Large intestine (tissue), 3 donors: ENCODE results near the gene PARP1. TPM values are rescaled to one million over a fixed set of nuclear protein-coding genes. Genes with fewer than 3 reads are reported as not detected.
"Not testable (repeated sequence)": the region's sequence is repeated elsewhere in the genome, so short reads cannot be mapped to it uniquely, and the experiment has no call there.

Experiments
- DNase-seq, 2 donors: peaks; one replicate each; pipeline versions ENCODE4 v3.0.0 to v3.0.0-alpha.2; 2013
- H3K27ac ChIP-seq: one replicate; pipeline ENCODE4 v1.5.1; 2013; ENCODE audit warnings: low read length
- H3K27me3 ChIP-seq: 2 replicates; pipeline ENCODE4 v1.6.1; 2013; ENCODE audit warnings: low read length; ENCODE audit not compliant: control insufficient read depth, insufficient read depth
- H3K36me3 ChIP-seq: 2 replicates; pipeline ENCODE4 v1.6.1; 2013; ENCODE audit warnings: low read length; ENCODE audit not compliant: control insufficient read depth, insufficient read depth
- H3K4me1 ChIP-seq: one replicate; pipeline ENCODE4 v1.6.1; 2013; ENCODE audit warnings: low read length; ENCODE audit not compliant: control insufficient read depth, insufficient read depth
- H3K4me3 ChIP-seq: one replicate; pipeline ENCODE4 v1.5.1; 2013; ENCODE audit warnings: low read length
- H3K9me3 ChIP-seq: one replicate; pipeline ENCODE4 v1.6.1; 2013; ENCODE audit warnings: mild to moderate bottlenecking, low read depth, low read length, moderate library complexity; ENCODE audit not compliant: control insufficient read depth
- WGBS: methylation state at CpG from one replicate; pipeline ENCODE4 v1.1.5; 2013; ENCODE audit warnings: low lambda C conversion rate; ENCODE audit not compliant: insufficient coverage; 5-methylcytosine and 5-hydroxymethylcytosine counted together
- polyA plus RNA-seq: library from polyadenylated mRNA; unstranded; fragments of 120-200 nt; gene quantifications from one replicate; pipeline ENCODE4 v1.2.1, GENCODE V29; 2013

Gene PARP1
- polyA plus RNA-seq, 1 donor = 63.0 TPM

DNA sequence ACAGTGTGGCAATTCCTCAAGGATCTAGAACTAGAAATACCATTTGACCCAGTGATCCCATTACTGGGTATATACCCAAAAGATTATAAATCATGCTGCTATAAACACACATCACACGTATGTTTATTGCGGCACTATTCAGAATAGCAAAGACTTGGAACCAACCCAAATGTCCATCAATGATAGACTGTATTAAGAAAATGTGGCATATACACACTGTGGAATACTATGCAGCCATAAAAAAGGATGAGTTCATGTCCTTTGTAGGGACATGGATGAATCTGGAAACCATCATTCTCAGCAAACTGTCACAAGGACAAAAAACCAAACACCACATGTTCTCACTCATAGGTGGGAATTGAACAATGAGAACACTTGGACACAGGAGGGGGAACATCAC, 24.0 kb upstream of the PARP1 start:
- WGBS = no CpG with 5 or more reads among the region's 2 CpGs
- not testable (repeated sequence) for DNase-seq, H3K27ac ChIP-seq, H3K4me3 ChIP-seq, H3K9me3 ChIP-seq, H3K36me3 ChIP-seq, H3K4me1 ChIP-seq
- peaks cover 21% of the 10 kb centered on the region for H3K27me3 ChIP-seq

DNA sequence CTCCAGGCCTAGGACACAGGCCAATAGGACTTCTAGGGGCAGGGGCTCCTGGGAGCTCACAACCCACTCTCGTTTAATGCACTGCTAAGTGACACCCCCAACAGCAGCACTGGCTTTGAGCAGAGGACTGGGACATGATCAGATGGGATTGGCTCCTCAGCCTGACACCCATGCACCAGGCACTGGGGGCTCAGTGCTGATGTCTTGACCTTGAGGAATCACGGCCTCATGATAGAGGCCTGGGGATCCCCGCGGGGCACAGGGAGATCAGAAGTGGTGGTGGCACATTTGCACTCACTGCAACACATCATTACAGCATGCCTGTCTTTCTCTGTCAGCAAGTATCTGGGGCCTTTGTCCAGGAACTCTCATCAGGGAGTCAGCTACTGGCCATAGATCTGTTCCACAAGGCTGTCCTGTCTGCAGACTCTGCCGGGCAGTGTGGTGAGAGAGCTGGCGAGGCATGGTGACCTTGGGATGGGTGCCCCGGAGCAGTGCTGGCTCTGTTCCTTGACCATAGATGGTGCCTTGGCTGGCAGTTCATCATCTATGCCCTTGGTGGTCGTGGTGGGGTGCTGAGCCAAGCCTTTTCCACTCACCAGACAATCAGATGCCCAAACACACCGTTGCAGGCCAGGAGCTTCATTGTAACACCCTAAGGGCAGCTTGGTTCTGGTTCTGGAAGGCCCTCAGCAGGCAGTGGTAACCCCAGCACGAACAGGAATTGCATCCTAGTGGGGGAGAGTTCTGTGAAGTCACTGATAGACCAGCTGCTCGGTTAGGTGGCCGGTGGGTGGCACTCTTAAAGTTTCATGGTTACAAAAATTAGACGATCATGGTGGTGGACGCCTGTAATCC, 22.2 kb upstream of the PARP1 start:
- peaks cover 13% of the 10 kb centered on the region for H3K27me3 ChIP-seq
- no peak overlapping the region for H3K4me3 ChIP-seq
- H3K36me3 ChIP-seq = no peaks in the 10 kb centered on the region
- H3K9me3 ChIP-seq = no peaks in the 10 kb centered on the region
- no peaks in the 10 kb centered on the region for H3K4me1 ChIP-seq
- no peak for DNase-seq
- no peak overlapping the region for H3K27ac ChIP-seq
- WGBS = no CpG with 5 or more reads among the region's 14 CpGs

- no peak overlapping the region for H3K27ac ChIP-seq
- no peaks in the 10 kb centered on the region for H3K4me1 ChIP-seq
- WGBS = 30% methylated on average over 2 of the region's 12 CpGs
- H3K4me3 ChIP-seq = no peak overlapping the region
- no peaks in the 10 kb centered on the region for H3K9me3 ChIP-seq
- peaks cover 21% of the 10 kb centered on the region for H3K27me3 ChIP-seq
- H3K36me3 ChIP-seq = no peaks in the 10 kb centered on the region
- no peak for DNase-seq
Observed at GRCh38 chr1:226428791-226429461, 21.0 kb upstream of the PARP1 start.

DNA sequence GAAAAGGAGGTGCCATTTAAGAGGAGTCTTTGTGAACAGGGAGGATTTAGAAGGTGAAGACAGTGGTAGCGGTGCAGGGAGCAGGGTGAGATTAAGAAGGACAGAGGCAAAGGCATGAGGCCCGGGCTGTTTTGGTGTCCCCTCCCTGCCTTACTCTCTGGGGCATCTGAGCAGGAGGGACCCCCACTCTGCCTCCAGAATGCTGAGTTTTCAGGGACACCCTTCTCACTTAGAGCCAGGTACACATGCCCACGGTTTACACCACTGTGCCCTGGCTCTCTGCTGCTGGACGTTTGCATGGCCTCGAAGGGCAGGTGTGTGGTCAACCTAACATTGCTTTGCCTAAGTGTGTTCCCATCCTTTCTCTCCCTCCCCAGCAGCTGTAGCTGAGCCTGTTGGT, 20.5 kb upstream of the PARP1 start:
- no CpG with 5 or more reads among the region's 5 CpGs for WGBS
- H3K9me3 ChIP-seq = no peaks in the 10 kb centered on the region
- peaks cover 21% of the 10 kb centered on the region for H3K27me3 ChIP-seq
- H3K4me3 ChIP-seq = no peak overlapping the region
- no peak overlapping the region for H3K27ac ChIP-seq
- no peaks in the 10 kb centered on the region for H3K4me1 ChIP-seq
- DNase-seq = no peak
- H3K36me3 ChIP-seq = no peaks in the 10 kb centered on the region

DNA sequence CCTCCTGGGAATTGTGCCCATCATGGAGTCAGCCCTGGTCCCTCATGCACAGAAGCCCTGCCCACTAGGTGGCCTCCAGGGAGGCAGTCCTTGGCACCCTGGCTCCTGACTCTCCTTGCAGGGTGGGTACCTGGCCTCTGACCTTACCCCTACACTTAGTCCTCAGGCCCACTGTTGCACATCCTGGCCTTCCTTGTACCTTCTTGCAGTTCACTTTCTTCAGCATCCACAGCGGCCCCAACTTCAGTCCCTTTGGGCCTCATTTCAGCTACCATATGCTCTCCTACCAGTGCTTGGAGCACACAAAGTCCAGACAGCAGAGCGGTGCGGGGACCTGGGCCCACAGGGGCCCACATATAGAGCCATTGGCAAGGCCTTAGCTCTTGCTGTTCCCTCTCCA, 19.2 kb upstream of the PARP1 start:
- Histone ChIP-seq H3K27ac (no peak overlapping the region), H3K4me1 (no peaks in the 10 kb centered on the region), H3K36me3 (no peaks in the 10 kb centered on the region), H3K27me3 (peaks cover 17% of the 10 kb centered on the region), H3K4me3 (no peak overlapping the region), H3K9me3 (no peaks in the 10 kb centered on the region)
- no peak for DNase-seq
- WGBS = no CpG with 5 or more reads among the region's 3 CpGs

DNA sequence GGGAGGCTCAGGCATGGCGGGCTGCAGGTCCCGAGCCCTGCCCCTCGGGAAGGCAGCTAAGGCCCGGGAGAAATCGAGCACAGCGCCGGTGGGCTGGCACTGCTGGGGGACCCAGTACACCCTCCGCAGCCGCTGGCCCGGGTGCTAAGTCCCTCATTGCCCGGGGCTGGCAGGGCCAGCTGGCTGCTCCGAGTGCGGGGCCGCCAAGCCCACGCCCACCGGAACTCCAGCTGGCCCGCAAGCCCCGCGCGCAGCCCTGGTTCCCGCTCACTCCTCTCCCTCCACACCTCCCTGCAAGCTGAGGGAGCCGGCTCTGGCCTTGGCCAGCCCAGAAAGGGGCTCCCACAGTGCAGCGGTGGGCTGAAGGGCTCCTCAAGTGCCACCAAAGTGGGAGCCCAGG, 18.5 kb upstream of the PARP1 start:
- H3K27me3 ChIP-seq = peaks cover 17% of the 10 kb centered on the region
- not testable (repeated sequence) for H3K4me3 ChIP-seq, H3K36me3 ChIP-seq, DNase-seq, H3K9me3 ChIP-seq, H3K4me1 ChIP-seq, H3K27ac ChIP-seq
- WGBS = no CpG with 5 or more reads among the region's 23 CpGs

- no peak for DNase-seq
- WGBS = 100% methylated on average over 1 of the region's 24 CpGs
- Histone ChIP-seq H3K27me3 (peaks cover 17% of the 10 kb centered on the region), H3K9me3 (no peaks in the 10 kb centered on the region), H3K4me1 (no peaks in the 10 kb centered on the region), H3K27ac (no peak overlapping the region), H3K36me3 (no peaks in the 10 kb centered on the region), H3K4me3 (no peak overlapping the region)
Observed at GRCh38 chr1:226425431-226426031, 17.6 kb upstream of the PARP1 start.

GRCh38 chr1:226425004-226425378, 17.1 kb upstream of the PARP1 start:
- no peak for DNase-seq
- Histone ChIP-seq H3K9me3 (no peaks in the 10 kb centered on the region), H3K27ac (no peak overlapping the region), H3K4me1 (no peaks in the 10 kb centered on the region), H3K27me3 (peaks cover 17% of the 10 kb centered on the region), H3K4me3 (no peak overlapping the region), H3K36me3 (no peaks in the 10 kb centered on the region)
- WGBS = 40% methylated on average over 1 of the region's 2 CpGs

DNA sequence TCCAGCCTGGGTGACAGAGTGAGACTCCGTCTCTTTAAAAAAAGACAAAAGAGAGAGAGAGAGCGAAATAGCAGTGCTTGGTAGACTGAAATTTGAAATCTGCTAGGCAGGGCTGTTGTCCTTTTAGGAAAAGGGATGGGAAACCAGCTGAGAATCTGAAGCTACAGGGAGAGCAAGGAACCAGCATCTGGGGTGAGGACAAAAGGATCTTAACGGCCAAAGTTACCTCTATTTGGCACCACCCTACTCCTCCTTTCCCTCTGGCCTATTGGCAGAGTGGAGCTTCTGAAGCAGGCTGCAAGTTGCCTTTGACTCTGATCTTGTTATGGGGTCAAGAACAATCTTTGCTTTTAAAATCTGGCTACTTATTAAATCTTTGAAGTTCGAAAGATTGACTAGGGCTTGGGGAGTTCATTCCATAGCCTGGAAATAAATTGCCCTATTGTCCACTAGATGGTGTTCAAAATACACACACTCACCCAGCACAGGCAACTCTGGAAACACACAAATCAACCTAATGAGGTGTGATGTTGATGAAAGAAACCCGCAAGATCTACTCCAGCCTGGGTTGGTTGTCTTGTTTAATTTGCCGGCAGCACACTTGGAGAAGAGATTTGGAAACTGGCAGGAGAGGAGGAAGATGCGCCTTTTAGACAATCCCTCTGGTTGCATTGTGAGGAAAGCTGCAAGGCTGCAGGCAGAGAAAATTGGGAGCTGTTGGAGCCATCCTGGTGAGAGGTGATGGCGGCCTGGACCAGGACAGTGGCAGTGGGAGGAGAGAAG, 16.5 kb upstream of the PARP1 start:
- peak; percentile 27 to 37 for DNase-seq

GRCh38 chr1:226422478-226422877, 14.6 kb upstream of the PARP1 start:
- no peak overlapping the region for H3K27ac ChIP-seq
- no peak overlapping the region for H3K4me3 ChIP-seq
- DNase-seq = no peak
- H3K9me3 ChIP-seq = no peaks in the 10 kb centered on the region
- H3K4me1 ChIP-seq = no peaks in the 10 kb centered on the region
- WGBS = no CpG with 5 or more reads among the region's 6 CpGs
- H3K27me3 ChIP-seq = peaks cover 14% of the 10 kb centered on the region
- H3K36me3 ChIP-seq = no peaks in the 10 kb centered on the region

More for the DNA sequence above, 16.5 kb upstream of the PARP1 start:
- H3K4me1 ChIP-seq = no peaks in the 10 kb centered on the region
- no peaks in the 10 kb centered on the region for H3K36me3 ChIP-seq
- no peaks in the 10 kb centered on the region for H3K9me3 ChIP-seq
- no peak overlapping the region for H3K4me3 ChIP-seq
- H3K27me3 ChIP-seq = peaks cover 17% of the 10 kb centered on the region
- no peak overlapping the region for H3K27ac ChIP-seq
- 89% methylated on average over 2 of the region's 8 CpGs for WGBS
